Measurements from ENCODE around the gene ZNF777. TPM values are rescaled to one million over a fixed set of nuclear protein-coding genes. Genes with fewer than 3 reads are reported as not detected.

The ZNF777 gene
- total RNA-seq, 1 donor from 2014 or later = 16.2 TPM

DNA sequence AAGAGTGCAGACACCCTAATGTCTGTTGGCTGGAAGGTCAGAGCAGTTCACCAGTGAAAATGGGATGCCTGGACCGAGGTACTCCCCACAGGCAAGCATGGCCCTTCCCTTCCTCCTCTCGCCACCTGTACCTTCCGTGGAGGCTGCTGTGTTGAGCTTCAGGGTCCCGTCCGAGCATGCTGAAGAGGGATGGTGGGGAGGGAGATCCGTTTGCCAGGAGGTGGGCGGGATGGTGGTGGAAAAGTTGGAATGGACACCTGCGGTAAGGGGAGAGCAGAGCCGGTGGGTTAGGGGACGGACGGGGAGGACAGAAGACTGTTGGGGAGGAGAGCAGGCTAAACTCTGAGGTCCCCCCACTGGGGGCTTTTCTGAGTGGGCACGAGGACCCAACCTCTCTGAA lies 15.9 kb upstream of the ZNF777 start:
- no peak overlapping the region for H3K4me3 Mint-ChIP-seq
- DNase-seq (no peak), ATAC-seq (ENCODE audit: low read depth) (no peak)
- no peaks in the 10 kb centered on the region for H3K27me3 Mint-ChIP-seq
- CTCF ChIA-PET = interaction anchor here (0.6 kb wide), 1 partner anchor 58 kb away, joined by 3 read pairs; no protein-coding TSS in a partner anchor
- no peak overlapping the region for H3K27ac Mint-ChIP-seq
- peaks cover 9% of the 10 kb centered on the region for H3K9me3 Mint-ChIP-seq
- TF ChIP-seq, protein P1, sequence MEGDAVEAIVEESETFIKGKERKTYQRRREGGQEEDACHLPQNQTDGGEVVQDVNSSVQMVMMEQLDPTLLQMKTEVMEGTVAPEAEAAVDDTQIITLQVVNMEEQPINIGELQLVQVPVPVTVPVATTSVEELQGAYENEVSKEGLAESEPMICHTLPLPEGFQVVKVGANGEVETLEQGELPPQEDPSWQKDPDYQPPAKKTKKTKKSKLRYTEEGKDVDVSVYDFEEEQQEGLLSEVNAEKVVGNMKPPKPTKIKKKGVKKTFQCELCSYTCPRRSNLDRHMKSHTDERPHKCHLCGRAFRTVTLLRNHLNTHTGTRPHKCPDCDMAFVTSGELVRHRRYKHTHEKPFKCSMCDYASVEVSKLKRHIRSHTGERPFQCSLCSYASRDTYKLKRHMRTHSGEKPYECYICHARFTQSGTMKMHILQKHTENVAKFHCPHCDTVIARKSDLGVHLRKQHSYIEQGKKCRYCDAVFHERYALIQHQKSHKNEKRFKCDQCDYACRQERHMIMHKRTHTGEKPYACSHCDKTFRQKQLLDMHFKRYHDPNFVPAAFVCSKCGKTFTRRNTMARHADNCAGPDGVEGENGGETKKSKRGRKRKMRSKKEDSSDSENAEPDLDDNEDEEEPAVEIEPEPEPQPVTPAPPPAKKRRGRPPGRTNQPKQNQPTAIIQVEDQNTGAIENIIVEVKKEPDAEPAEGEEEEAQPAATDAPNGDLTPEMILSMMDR (IDR thresholded peaks at IDR 0.05) = no peak
- H3K36me3 Mint-ChIP-seq (ENCODE audit: low read depth) = peaks cover 77% of the 10 kb centered on the region
- POLR2A ChIA-PET = interaction anchor here (1.0 kb wide), 1 partner anchor 9 kb away, joined by 3 read pairs; no protein-coding TSS in a partner anchor
- H3K4me1 Mint-ChIP-seq = no peaks in the 10 kb centered on the region
- intact Hi-C loops (cut with micrococcal nuclease) = no loop called here

DNA sequence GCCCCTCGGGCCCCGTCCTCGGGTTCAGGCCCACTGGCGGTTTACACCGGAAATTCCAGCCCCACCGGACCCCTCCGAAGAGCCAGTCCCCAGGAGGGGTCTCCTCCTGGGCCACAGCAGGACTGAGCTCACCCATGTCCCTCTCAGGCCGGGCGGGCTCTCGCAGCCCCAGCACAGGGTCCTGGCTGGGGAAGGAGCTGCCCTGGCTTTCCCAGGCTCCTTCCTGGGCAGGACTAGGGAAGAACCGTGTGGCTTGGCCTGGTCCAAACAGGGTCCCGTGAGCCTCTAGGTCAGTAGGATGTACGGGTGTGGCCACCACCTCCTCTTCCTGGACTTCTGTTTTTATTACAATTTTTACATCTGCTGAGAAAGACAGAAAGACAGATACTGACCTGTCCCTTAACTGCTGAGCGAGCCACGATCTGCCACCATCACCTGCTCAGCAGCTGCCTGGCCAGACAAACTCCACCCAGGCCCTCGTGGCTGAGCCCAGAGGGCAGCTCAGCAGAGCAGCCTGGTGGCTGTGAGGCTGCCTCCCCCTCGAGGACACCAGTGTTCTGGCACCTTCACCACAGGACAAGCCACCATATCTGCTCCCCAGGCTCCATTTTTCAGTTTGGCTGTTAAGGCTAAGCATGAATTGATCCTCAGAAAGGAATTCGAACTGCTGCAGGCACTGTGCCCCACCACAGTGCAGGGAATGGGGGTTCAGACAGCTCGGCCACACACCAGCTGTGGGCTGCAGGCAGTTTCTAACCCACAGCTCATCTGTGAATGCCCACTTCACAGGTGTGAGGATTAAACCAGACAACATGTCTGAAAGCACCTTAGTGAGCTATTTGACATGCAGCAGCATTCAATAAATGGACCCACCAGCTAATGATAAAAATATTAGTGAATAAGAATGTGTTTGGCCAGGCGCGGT lies 14.5 kb upstream of the ZNF777 start:
- TF ChIP-seq, protein P1 (IDR thresholded peaks at IDR 0.05) = no peak
- DNase-seq (no peak), ATAC-seq (ENCODE audit: low read depth) (no peak)
- CTCF ChIA-PET = no interaction called here
- intact Hi-C loops (cut with micrococcal nuclease) = no loop called here
- H3K27ac Mint-ChIP-seq = no peak overlapping the region
- POLR2A ChIA-PET = no interaction called here
- H3K4me3 Mint-ChIP-seq = no peak overlapping the region
- H3K4me1 Mint-ChIP-seq = no peaks in the 10 kb centered on the region
- peaks cover 9% of the 10 kb centered on the region for H3K9me3 Mint-ChIP-seq
- peaks cover 73% of the 10 kb centered on the region for H3K36me3 Mint-ChIP-seq (ENCODE audit: low read depth)
- H3K27me3 Mint-ChIP-seq = no peaks in the 10 kb centered on the region

DNA sequence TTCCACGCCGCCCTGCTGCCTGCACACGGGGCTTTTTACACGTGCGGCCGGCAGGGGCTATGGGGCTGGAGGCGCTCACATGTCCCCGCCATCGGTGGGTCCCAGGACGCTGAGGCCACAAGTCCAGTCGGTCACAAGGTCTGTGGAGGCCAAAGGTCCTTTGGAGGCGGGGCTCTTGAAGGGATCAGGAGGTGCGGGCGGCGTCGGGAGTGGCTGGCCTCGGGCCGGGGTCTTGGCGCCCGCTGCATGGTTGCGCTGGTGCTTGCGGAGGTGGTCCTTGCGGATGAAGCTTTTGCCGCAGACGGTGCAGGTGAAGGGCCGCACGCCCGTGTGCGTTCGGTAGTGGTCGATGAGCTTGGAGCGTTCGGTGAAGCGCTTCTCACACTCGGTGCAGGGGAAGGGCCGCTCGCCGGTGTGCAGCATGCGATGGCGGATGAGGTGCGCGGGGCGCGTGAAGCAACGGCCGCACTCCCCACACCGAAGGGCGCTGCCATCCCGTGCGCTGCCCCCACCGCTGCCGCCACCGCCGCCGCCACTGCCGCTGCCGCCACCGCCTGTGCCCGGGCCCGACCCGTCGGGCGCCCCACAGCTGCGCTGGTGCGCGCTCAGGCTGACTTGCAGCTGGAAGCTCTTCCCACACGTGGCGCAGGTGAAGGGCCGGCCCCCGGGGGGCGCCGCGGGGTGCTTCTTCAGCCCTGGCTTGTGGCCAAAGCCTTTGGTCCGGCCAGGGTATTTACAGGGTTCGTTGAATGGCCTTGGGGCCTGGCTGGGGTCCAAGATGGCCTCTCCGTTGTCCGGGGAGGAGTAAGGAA lies 13.7 kb upstream of the ZNF777 start:
- TF ChIP-seq, protein P1 (IDR thresholded peaks at IDR 0.05) = no peak
- no peak overlapping the region for H3K27ac Mint-ChIP-seq
- DNase-seq (no peak), ATAC-seq (ENCODE audit: low read depth) (no peak)
- peaks cover 9% of the 10 kb centered on the region for H3K9me3 Mint-ChIP-seq
- no peaks in the 10 kb centered on the region for H3K27me3 Mint-ChIP-seq
- H3K36me3 Mint-ChIP-seq (ENCODE audit: low read depth) = peaks cover 74% of the 10 kb centered on the region
- intact Hi-C loops (cut with micrococcal nuclease) = no loop called here
- ChIA-PET CTCF (no interaction called here), POLR2A (no interaction called here)
- no peaks in the 10 kb centered on the region for H3K4me1 Mint-ChIP-seq
- no peak overlapping the region for H3K4me3 Mint-ChIP-seq

DNA sequence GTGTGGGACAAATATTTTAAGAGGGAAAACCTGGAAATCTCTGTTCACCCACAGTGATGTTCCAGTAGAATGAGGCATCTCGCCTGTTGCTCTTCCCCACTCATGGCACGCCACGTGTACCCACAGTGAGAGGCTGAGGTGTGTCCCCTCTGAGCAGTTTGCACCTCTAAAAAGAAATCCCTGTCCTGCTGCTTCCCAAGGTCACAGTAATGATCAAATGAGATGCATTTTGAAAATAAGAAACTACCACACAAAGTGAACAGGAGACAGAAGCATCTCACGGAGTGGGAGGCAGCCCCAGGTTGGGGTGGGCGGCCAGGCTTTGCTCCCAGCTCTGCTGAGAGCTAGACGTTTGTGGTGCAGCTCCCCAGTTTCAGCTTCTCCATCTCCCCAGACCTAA lies 12.4 kb upstream of the ZNF777 start:
- ATAC-seq (ENCODE audit: low read depth) (no peak), DNase-seq (no peak)
- Mint-ChIP-seq H3K4me1 (no peaks in the 10 kb centered on the region), H3K4me3 (no peak overlapping the region), H3K27ac (no peak overlapping the region), H3K27me3 (no peaks in the 10 kb centered on the region), H3K9me3 (no peaks in the 10 kb centered on the region), H3K36me3 (ENCODE audit: low read depth) (peaks cover 64% of the 10 kb centered on the region)
- intact Hi-C loops (cut with micrococcal nuclease) = no loop called here
- CTCF ChIA-PET = no interaction called here
- TF ChIP-seq, protein P1 (IDR thresholded peaks at IDR 0.05) = no peak
- POLR2A ChIA-PET = no interaction called here

Data from activated B cell treated with CpG ODN at 0.5 μM for 24 hours (primary cell).